ENCODE measurements around the gene KIF13A. TPM values are rescaled to one million over a fixed set of nuclear protein-coding genes. Genes with fewer than 3 reads are reported as not detected.

KIF13A gene
- total RNA-seq, 1 experiment from 2014 or later, result 24.1 TPM

GRCh38 chr6:17714879-17715851, 272.3 kb downstream of the KIF13A start:
- intact Hi-C loops (cut with micrococcal nuclease), result no loop called here
- Mint-ChIP-seq H3K9me3 (ENCODE audit: unreplicated experiment) (no peaks in the 10 kb centered on the region), H3K27ac (ENCODE audit: low read depth, unreplicated experiment) (peak overlapping the region; percentile 82), H3K36me3 (ENCODE audit: insufficient read depth, unreplicated experiment) (no peaks in the 10 kb centered on the region), H3K4me1 (ENCODE audit: insufficient read depth, unreplicated experiment) (peaks cover 17% of the 10 kb centered on the region), H3K4me3 (ENCODE audit: unreplicated experiment) (peak overlapping the region; percentile 1), H3K27me3 (ENCODE audit: insufficient read depth, unreplicated experiment) (no peaks in the 10 kb centered on the region)
- TF ChIP-seq, protein P1, sequence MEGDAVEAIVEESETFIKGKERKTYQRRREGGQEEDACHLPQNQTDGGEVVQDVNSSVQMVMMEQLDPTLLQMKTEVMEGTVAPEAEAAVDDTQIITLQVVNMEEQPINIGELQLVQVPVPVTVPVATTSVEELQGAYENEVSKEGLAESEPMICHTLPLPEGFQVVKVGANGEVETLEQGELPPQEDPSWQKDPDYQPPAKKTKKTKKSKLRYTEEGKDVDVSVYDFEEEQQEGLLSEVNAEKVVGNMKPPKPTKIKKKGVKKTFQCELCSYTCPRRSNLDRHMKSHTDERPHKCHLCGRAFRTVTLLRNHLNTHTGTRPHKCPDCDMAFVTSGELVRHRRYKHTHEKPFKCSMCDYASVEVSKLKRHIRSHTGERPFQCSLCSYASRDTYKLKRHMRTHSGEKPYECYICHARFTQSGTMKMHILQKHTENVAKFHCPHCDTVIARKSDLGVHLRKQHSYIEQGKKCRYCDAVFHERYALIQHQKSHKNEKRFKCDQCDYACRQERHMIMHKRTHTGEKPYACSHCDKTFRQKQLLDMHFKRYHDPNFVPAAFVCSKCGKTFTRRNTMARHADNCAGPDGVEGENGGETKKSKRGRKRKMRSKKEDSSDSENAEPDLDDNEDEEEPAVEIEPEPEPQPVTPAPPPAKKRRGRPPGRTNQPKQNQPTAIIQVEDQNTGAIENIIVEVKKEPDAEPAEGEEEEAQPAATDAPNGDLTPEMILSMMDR (IDR thresholded peaks at IDR 0.05; ENCODE audit: unreplicated experiment), result no peak
- ChIA-PET CTCF (interaction anchor here (0.6 to 1.8 kb wide), 3 partner anchors 20 to 89 kb away, joined by 3 to 8 read pairs (median 3); no protein-coding TSS in a partner anchor), POLR2A (interaction anchor here (0.7 to 1.5 kb wide), 5 partner anchors 8 to 35 kb away, joined by 3 to 8 read pairs (median 5); partner anchors contain the start of gene NUP153)
- DNase-seq (ENCODE audit: unreplicated experiment), result peak; percentile 86
- no TSS peak for BruUV-seq (replicated peaks)

DNA sequence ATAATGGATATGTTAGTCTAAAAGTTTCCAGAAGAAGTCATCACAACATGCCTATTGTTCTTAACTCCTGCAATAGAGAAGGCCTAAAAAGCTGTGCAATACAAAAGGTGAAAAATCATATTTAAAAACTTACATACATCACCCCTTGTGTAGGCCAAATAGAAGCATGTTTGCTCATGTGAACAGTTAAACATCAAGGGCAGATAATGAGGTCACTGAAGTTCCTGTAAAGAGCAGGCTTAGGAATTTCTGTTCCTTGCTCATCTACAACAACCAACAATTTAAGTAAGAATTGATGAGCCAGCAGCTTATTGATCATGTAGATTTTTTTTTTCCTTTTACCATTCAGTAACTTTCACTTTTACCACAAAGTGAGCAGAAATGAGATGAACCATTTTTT, 273.3 kb downstream of the KIF13A start:
- Mint-ChIP-seq H3K36me3 (ENCODE audit: insufficient read depth, unreplicated experiment) (no peaks in the 10 kb centered on the region), H3K9me3 (ENCODE audit: unreplicated experiment) (no peaks in the 10 kb centered on the region), H3K27me3 (ENCODE audit: insufficient read depth, unreplicated experiment) (no peaks in the 10 kb centered on the region), H3K4me3 (ENCODE audit: unreplicated experiment) (no peak overlapping the region), H3K27ac (ENCODE audit: low read depth, unreplicated experiment) (no peak overlapping the region), H3K4me1 (ENCODE audit: insufficient read depth, unreplicated experiment) (peaks cover 18% of the 10 kb centered on the region)
- ChIA-PET CTCF (interaction anchor here (1.8 kb wide), 1 partner anchor 90 kb away, joined by 8 read pairs; no protein-coding TSS in a partner anchor), POLR2A (interaction anchor here (0.6 to 1.4 kb wide), 3 partner anchors 9 to 791 kb away, joined by 3 to 8 read pairs (median 4); no protein-coding TSS in a partner anchor)
- DNase-seq (ENCODE audit: unreplicated experiment), result no peak
- TF ChIP-seq, protein P1 (IDR thresholded peaks at IDR 0.05; ENCODE audit: unreplicated experiment), result no peak
- no TSS peak for BruUV-seq (replicated peaks)
- intact Hi-C loops (cut with micrococcal nuclease), result no loop called here

DNA sequence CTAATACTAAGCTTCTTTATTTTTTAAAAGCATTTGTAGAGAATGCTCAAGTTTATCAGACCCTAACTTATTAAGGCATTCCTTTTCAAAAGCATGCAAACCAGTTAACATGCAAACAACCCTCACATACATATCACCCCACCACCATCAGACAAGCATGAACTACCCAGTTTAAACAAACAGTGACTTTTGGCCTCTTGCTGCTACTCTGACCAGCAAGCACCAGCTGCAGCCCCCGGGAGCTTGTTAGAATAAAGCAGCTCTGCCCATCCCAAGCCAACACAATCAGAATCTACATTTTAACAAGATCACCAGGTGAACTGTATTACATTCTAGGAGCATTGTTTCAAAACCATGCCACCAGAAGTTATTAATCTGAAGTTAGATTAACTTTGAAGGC, 274.9 kb downstream of the KIF13A start:
- ChIA-PET CTCF (no interaction called here), POLR2A (interaction anchor here (1.1 kb wide), 1 partner anchor 9 kb away, joined by 4 read pairs; no protein-coding TSS in a partner anchor)
- no peak for DNase-seq (ENCODE audit: unreplicated experiment)
- no peak overlapping the region for H3K27ac Mint-ChIP-seq (ENCODE audit: low read depth, unreplicated experiment)
- no peak overlapping the region for H3K4me3 Mint-ChIP-seq (ENCODE audit: unreplicated experiment)
- no TSS peak for BruUV-seq (replicated peaks)
- no peaks in the 10 kb centered on the region for H3K36me3 Mint-ChIP-seq (ENCODE audit: insufficient read depth, unreplicated experiment)
- peaks cover 18% of the 10 kb centered on the region for H3K4me1 Mint-ChIP-seq (ENCODE audit: insufficient read depth, unreplicated experiment)
- TF ChIP-seq, protein P1 (IDR thresholded peaks at IDR 0.05; ENCODE audit: unreplicated experiment), result no peak
- H3K9me3 Mint-ChIP-seq (ENCODE audit: unreplicated experiment), result no peaks in the 10 kb centered on the region
- intact Hi-C loops (cut with micrococcal nuclease), result no loop called here
- no peaks in the 10 kb centered on the region for H3K27me3 Mint-ChIP-seq (ENCODE audit: insufficient read depth, unreplicated experiment)

GRCh38 chr6:17710331-17710730, 277.1 kb downstream of the KIF13A start:
- H3K36me3 Mint-ChIP-seq (ENCODE audit: insufficient read depth, unreplicated experiment), result no peaks in the 10 kb centered on the region
- BruUV-seq (replicated peaks), result no TSS peak
- H3K4me3 Mint-ChIP-seq (ENCODE audit: unreplicated experiment), result no peak overlapping the region
- POLR2A ChIA-PET, result interaction anchor here (0.6 to 1.1 kb wide), 2 partner anchors 32 to 643 kb away, joined by 3 read pairs; no protein-coding TSS in a partner anchor
- H3K4me1 Mint-ChIP-seq (ENCODE audit: insufficient read depth, unreplicated experiment), result peaks cover 20% of the 10 kb centered on the region
- no peaks in the 10 kb centered on the region for H3K27me3 Mint-ChIP-seq (ENCODE audit: insufficient read depth, unreplicated experiment)
- H3K27ac Mint-ChIP-seq (ENCODE audit: low read depth, unreplicated experiment), result peak overlapping the region; percentile 67
- H3K9me3 Mint-ChIP-seq (ENCODE audit: unreplicated experiment), result no peaks in the 10 kb centered on the region
- TF ChIP-seq, protein P1 (IDR thresholded peaks at IDR 0.05; ENCODE audit: unreplicated experiment), result no peak
- peak; percentile 43 for DNase-seq (ENCODE audit: unreplicated experiment)
- CTCF ChIA-PET, result no interaction called here
- intact Hi-C loops (cut with micrococcal nuclease), result no loop called here
